Left lung (tissue), 10 donors: ENCODE results near the gene RBM39. TPM values are rescaled to one million over a fixed set of nuclear protein-coding genes. Genes with fewer than 3 reads are reported as not detected.
"Not testable (repeated sequence)": the region's sequence is repeated elsewhere in the genome, so short reads cannot be mapped to it uniquely, and the experiment has no call there.

ENCODE experiments used
- ATAC-seq: fragments of 200-7000 bp; cut with Tn5 transposase; one replicate; pipeline ENCODE4 v1.9.1; 2020; ENCODE audit warnings: moderate library complexity
- DNase-seq, 4 donors: peaks; one replicate each; pipeline ENCODE4 v3.0.0-alpha.2; 2013 to 2020
- H3K27ac ChIP-seq, 2 donors: fragments of 200-600 bp; sonication (generic) in 1 of 2; one replicate each; pipeline versions ENCODE4 v1.5.0 to v1.8.0; 2020 to 2021
- H3K27me3 ChIP-seq, 2 donors: fragments of 200-600 bp; sonication (generic) in 1 of 2; one replicate each; pipeline versions ENCODE4 v1.5.0 to v1.8.0; 2020 to 2021
- H3K36me3 ChIP-seq, 2 donors: fragments of 200-600 bp; sonication (generic) in 1 of 2; one replicate each; pipeline versions ENCODE4 v1.5.0 to v1.8.0; 2020 to 2021
- H3K4me1 ChIP-seq, 2 donors: fragments of 200-600 bp; one replicate each; pipeline ENCODE4 v1.8.0; 2021
- H3K4me3 ChIP-seq, 2 donors: fragments of 200-600 bp; sonication (generic) in 1 of 2; one replicate each; pipeline versions ENCODE4 v1.5.0 to v1.8.0; 2020 to 2021; ENCODE audit warnings: mild to moderate bottlenecking in 1 of 2
- H3K9me3 ChIP-seq, 2 donors: fragments of 200-600 bp; sonication (generic) in 1 of 2; one replicate each; pipeline versions ENCODE4 v1.5.0 to v1.8.0; 2020 to 2021
- CTCF ChIP-seq, 2 donors: fragments of 200-600 bp; sonication (generic) in 1 of 2; IDR thresholded peaks; one replicate each; pipeline versions ENCODE4 v1.5.0 to v1.8.0; 2021; ENCODE audit warnings: antibody characterized with exemption in 2 of 2
- intact Hi-C, 2 donors: fragments of 100-400 bp; cut with DNase I; formaldehyde crosslinking; loops; one replicate each; pipeline versions ENCODE4 v1.11.2 to v1.14.2; 2022
- polyA plus RNA-seq, 6 donors: library from polyadenylated mRNA; unstranded; fragments of 120-200 nt; gene quantifications; one replicate each; pipeline ENCODE4 v1.2.1, GENCODE V29; 2013; ENCODE audit not compliant: insufficient read length in 6 of 6
- total RNA-seq, 2 donors: library from RNA; stranded (reverse); fragmentation: NEBNext Ultra II Directional; extraction: Animal tissue kit (Norgen Biotek cat#: 25700); gene quantifications; one replicate each; pipeline ENCODE4 v1.2.1, GENCODE V29; 2021
- donor health status: DM: no; HTN: yes; CAD: no.
- donor health status: DM: no; HTN: no; CAD: no.

RBM39 gene
- total and polyA plus RNA-seq, 8 donors, result 242 to 744 (median 685) TPM

- peaks cover 10 to 100% of the 10 kb centered on the region in 2 donors for H3K36me3 ChIP-seq
- TF ChIP-seq CTCF (IDR thresholded peaks at IDR 0.05), result no peak
- intact Hi-C loops, result no loop called here
Measured at GRCh38 chr20:35724321-35725230, 17.5 kb downstream of the RBM39 start.

DNA sequence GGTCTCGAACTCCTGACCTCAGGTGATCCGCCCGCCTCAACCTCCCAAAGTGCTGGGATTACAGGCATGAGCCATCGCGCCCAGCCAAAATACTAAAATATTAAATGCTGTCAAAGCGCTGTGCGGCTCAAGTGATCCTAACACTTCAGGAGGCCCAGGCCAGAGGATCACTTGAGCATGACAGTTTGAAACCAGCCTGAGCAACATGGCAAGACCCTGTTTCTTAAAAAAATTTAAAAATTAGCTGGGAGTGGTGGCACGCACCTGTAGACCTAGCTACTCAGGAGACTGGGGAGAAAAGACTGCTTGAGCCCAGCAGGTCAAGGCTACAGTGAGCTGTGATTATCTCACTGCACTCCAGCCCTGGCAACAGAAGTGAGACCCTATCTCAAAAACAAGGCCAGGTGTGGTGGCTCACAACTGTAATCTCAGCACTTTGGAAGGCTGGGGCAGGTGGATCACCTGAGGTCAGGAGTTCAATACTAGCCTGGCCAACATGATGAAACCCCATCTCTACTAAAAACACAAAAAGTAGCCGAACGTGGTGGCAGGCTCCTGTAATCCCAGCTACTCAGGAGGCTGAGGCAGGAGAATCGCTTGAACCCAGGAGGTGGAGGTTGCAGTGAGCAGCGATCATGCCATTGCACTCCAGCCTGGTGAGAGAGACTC is 18.3 kb downstream of the RBM39 start:
- H3K27ac ChIP-seq, DNase-seq, ATAC-seq, H3K9me3 ChIP-seq, H3K4me1 ChIP-seq, intact Hi-C loops, H3K27me3 ChIP-seq, H3K4me3 ChIP-seq: not testable (repeated sequence)
- peaks cover 10 to 100% of the 10 kb centered on the region in 2 donors for H3K36me3 ChIP-seq

More at GRCh38 chr20:35724321-35725230, 17.5 kb downstream of the RBM39 start:
- Histone ChIP-seq H3K9me3 (no peaks in the 10 kb centered on the region), H3K27me3 (no peaks in the 10 kb centered on the region), H3K4me3 (no peak overlapping the region), H3K4me1 (peaks cover 3 to 11% of the 10 kb centered on the region in 2 donors), H3K27ac (no peak overlapping the region)
- ATAC-seq, result no peak
- DNase-seq, result no peak

GRCh38 chr20:35723275-35723639 is 18.8 kb downstream of the RBM39 start:
- H3K27me3 ChIP-seq, H3K9me3 ChIP-seq, H3K27ac ChIP-seq, DNase-seq, H3K4me1 ChIP-seq, intact Hi-C loops, H3K4me3 ChIP-seq, ATAC-seq: not testable (repeated sequence)
- peaks cover 10 to 100% of the 10 kb centered on the region in 2 donors for H3K36me3 ChIP-seq

GRCh38 chr20:35721621-35722020 is 20.4 kb downstream of the RBM39 start:
- peaks cover 10 to 100% of the 10 kb centered on the region in 2 donors for H3K36me3 ChIP-seq
- intact Hi-C loops, result no loop called here
- no peaks in the 10 kb centered on the region for H3K9me3 ChIP-seq
- DNase-seq (no peak), ATAC-seq (no peak)
- peaks cover 0 to 3% of the 10 kb centered on the region in 2 donors for H3K4me1 ChIP-seq
- TF ChIP-seq CTCF (IDR thresholded peaks at IDR 0.05), result no peak
- no peak overlapping the region for H3K27ac ChIP-seq
- H3K4me3 ChIP-seq, result no peak overlapping the region
- no peaks in the 10 kb centered on the region for H3K27me3 ChIP-seq

DNA sequence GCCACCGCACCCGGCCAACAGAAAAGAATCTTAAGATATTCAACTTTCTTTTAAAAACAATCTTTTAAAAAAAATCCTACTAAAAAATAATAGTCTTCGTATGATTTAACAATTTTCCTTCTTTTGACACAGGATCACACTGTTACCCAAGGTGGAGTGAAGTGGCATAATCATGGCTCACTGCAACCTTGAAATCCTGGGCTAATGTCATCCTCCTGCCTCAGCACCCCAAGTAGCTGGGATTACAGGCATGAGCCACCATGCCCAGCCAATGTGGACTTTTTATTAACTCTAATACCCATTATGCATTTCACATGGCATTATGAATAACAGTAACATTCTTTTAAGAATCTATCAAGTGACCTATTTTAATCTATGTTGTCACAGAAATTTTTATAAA is 20.8 kb downstream of the RBM39 start:
- no peak for ATAC-seq
- TF ChIP-seq CTCF (IDR thresholded peaks at IDR 0.05), result no peak
- no peak for DNase-seq
- no peak overlapping the region for H3K4me3 ChIP-seq
- intact Hi-C loops, result no loop called here
- no peaks in the 10 kb centered on the region for H3K9me3 ChIP-seq
- peaks cover 10 to 100% of the 10 kb centered on the region in 2 donors for H3K36me3 ChIP-seq
- H3K4me1 ChIP-seq, result peaks cover 0 to 3% of the 10 kb centered on the region in 2 donors
- H3K27ac ChIP-seq, result no peak overlapping the region
- no peaks in the 10 kb centered on the region for H3K27me3 ChIP-seq
